K562 (cell line): ENCODE results near the gene PRPSAP1. TPM values are rescaled to one million over a fixed set of nuclear protein-coding genes. Genes with fewer than 3 reads are reported as not detected.

Experiments
- ATAC-seq: fragments of 200-7000 bp; cut with Tn5 transposase; 3 replicates; pipeline ENCODE4 v1.9.1; 2020; ENCODE audit warnings: moderate library complexity
- BruUV-seq: library from RNA; stranded (reverse); fragments of 400-500 nt; replicated peaks from 2 replicates; lab custom pipeline; 2021; lab: Mats Ljungman, UMichigan
- CTCF ChIA-PET: fragments of 300-600 bp; formaldehyde crosslinking; extraction: SDS; loops from one replicate; lab custom pipeline; 2021; ENCODE audit warnings: low intra/inter-chr PET ratio; lab: Yijun Ruan, JAX
- POLR2A ChIA-PET: fragments of 300-600, 350-650 bp; sonication (Branson Sonifier 250); formaldehyde crosslinking; extraction: SDS; loops from one replicate; lab custom pipeline; 2021; ENCODE audit warnings: antibody characterized with exemption, inconsistent platforms; lab: Yijun Ruan, JAX
- DNase-seq, 4 experiments: peaks; one replicate each; pipeline versions ENCODE4 v3.0.0 to v3.0.0-alpha.2; 2011 to 2018; ENCODE audit warnings: low spot score in 3 of 4, mixed read lengths in 3 of 4; ENCODE audit errors: extremely low read depth in 1 of 4
- FAIRE-seq: peaks from 2 replicates; lab custom pipeline; 2011; peaks lifted over from hg19 to GRCh38; lab: Jason Lieb, UNC
- H2AFZ ChIP-seq: 2 replicates; pipeline ENCODE4 v1.6.0; 2011; ENCODE audit warnings: low read depth, low read length, control low read depth, inconsistent platforms
- H3K27ac ChIP-seq: fragments of 200-600 bp; 3 replicates; pipeline ENCODE4 v1.8.0; 2011; ENCODE audit warnings: low read depth, mild to moderate bottlenecking, control low read depth, inconsistent platforms, low read length, moderate library complexity, mixed read lengths; ENCODE audit errors: extremely low read depth
- H3K27me3 ChIP-seq, 2 experiments: fragments of 300-600 bp in 1 of 2; 2 replicates in 1 of 2; 3 replicates in 1 of 2; pipeline versions ENCODE4 v1.6.0 to v1.8.0; 2011; ENCODE audit warnings: inconsistent platforms in 2 of 2, low read length in 2 of 2, mild to moderate bottlenecking in 1 of 2, mixed read lengths in 1 of 2, moderate library complexity in 1 of 2; ENCODE audit not compliant: control insufficient read depth in 2 of 2, insufficient read depth in 2 of 2
- H3K36me3 ChIP-seq: fragments of 300-600 bp; 3 replicates; pipeline ENCODE4 v1.8.0; 2011; ENCODE audit warnings: mild to moderate bottlenecking, low read length, inconsistent platforms; ENCODE audit not compliant: control insufficient read depth, insufficient read depth
- H3K4me1 ChIP-seq, 2 experiments: fragments of 200-600 bp in 1 of 2; replicated peaks in 1 of 2; 2 replicates in 1 of 2; 3 replicates in 1 of 2; pipeline versions ENCODE4 v1.5.1 to v1.8.0; 2011; ENCODE audit warnings: inconsistent platforms in 2 of 2, low read length in 2 of 2, mild to moderate bottlenecking in 1 of 2, mixed read lengths in 1 of 2, moderate library complexity in 1 of 2; ENCODE audit not compliant: control insufficient read depth in 2 of 2, insufficient read depth in 2 of 2
- H3K4me2 ChIP-seq: 2 replicates; pipeline ENCODE4 v1.6.1; 2011; ENCODE audit warnings: low read length, control low read depth, inconsistent platforms, mixed read lengths; ENCODE audit not compliant: insufficient read depth
- H3K4me3 ChIP-seq: fragments of 200-600 bp; sonication (generic), shearing (Covaris generic); 2 replicates; pipeline ENCODE4 v1.5.1; 2016; ENCODE audit warnings: control low read depth, inconsistent platforms
- H3K79me2 ChIP-seq: fragments of 200-600 bp; 3 replicates; pipeline ENCODE4 v1.8.0; 2011; ENCODE audit warnings: low read length, inconsistent platforms; ENCODE audit not compliant: control insufficient read depth, insufficient read depth
- H3K9ac ChIP-seq, 2 experiments: 2 replicates each; pipeline versions ENCODE4 v1.6.0 to v1.6.1; 2011; ENCODE audit warnings: low read depth in 2 of 2, low read length in 2 of 2, control low read depth in 1 of 2, inconsistent platforms in 1 of 2, mild to moderate bottlenecking in 1 of 2, mixed read lengths in 1 of 2; ENCODE audit not compliant: insufficient read depth in 1 of 2
- H3K9me1 ChIP-seq: one replicate; pipeline ENCODE4 v1.6.0; 2011; ENCODE audit warnings: inconsistent platforms, mild to moderate bottlenecking, low read length, moderate library complexity; ENCODE audit not compliant: control insufficient read depth, insufficient read depth
- H3K9me3 ChIP-seq: replicated peaks from 2 replicates; pipeline ENCODE4 v1.5.1; 2011; ENCODE audit warnings: low read depth, low read length, inconsistent platforms; ENCODE audit not compliant: control insufficient read depth, insufficient read depth
- H4K20me1 ChIP-seq: replicated peaks from 2 replicates; pipeline ENCODE4 v1.6.1; 2011; ENCODE audit warnings: low read length, inconsistent platforms, mixed read lengths; ENCODE audit not compliant: control insufficient read depth, insufficient read depth
- CC2D1A ChIP-seq: fragments of 450-650 bp; IDR thresholded peaks from 2 replicates; pipeline ENCODE4 v1.6.1; 2017; ENCODE audit warnings: mild to moderate bottlenecking
- E2F4 ChIP-seq: sonication (generic); formaldehyde crosslinking; IDR thresholded peaks from 2 replicates; pipeline ENCODE4 v1.8.0; 2022; ENCODE audit warnings: mild to moderate bottlenecking, low read depth, missing genetic modification reagents
- EZH2 ChIP-seq: IDR thresholded peaks from 2 replicates; pipeline ENCODE4 v1.6.1; 2012; ENCODE audit warnings: low read depth, mild to moderate bottlenecking, inconsistent platforms, low read length, borderline replicate concordance
- HEY1 ChIP-seq: fragments of 250-450 bp; sonication (Bioruptor Pico); IDR thresholded peaks from 2 replicates; pipeline ENCODE4 v1.5.0; 2020; ENCODE audit warnings: mild to moderate bottlenecking, moderate library complexity, borderline replicate concordance
- ILK ChIP-seq: fragments of 450-650 bp; IDR thresholded peaks from 2 replicates; pipeline ENCODE4 v1.6.1; 2016; ENCODE audit warnings: missing genetic modification characterization, low read depth, mild to moderate bottlenecking, missing compliant biosample characterization, moderate library complexity, borderline replicate concordance
- KDM4B ChIP-seq, 2 experiments: fragments of 450-650 bp in 1 of 2; sonication (generic) in 1 of 2; IDR thresholded peaks; 2 replicates each; pipeline ENCODE4 v1.6.1; 2016 to 2017; ENCODE audit warnings: borderline replicate concordance in 2 of 2, antibody characterized with exemption in 1 of 2, low read depth in 1 of 2, mild to moderate bottlenecking in 1 of 2
- MLLT1 ChIP-seq, 2 experiments: fragments of 450-650 bp; IDR thresholded peaks; 2 replicates each; pipeline ENCODE4 v1.6.1; 2016
- NCOR1 ChIP-seq: fragments of 450-650 bp; IDR thresholded peaks from 2 replicates; pipeline ENCODE4 v1.6.1; 2016; ENCODE audit warnings: mild to moderate bottlenecking, moderate library complexity
- RBM14 ChIP-seq: fragments of 200-400 bp; formaldehyde crosslinking; IDR thresholded peaks from 2 replicates; pipeline ENCODE4 v1.6.1; 2018; ENCODE audit warnings: low read depth, mild to moderate bottlenecking, low read length, moderate library complexity, borderline replicate concordance; ENCODE audit not compliant: insufficient read depth
- SMC3 ChIP-seq: conservative IDR thresholded peaks from 2 replicates; pipeline ENCODE4 v1.6.1; 2011; ENCODE audit warnings: low read depth, low read length, improper control_type of control experiment; ENCODE audit not compliant: insufficient read depth
- SP2 ChIP-seq: IDR thresholded peaks from 2 replicates; pipeline ENCODE4 v1.6.1; 2011; ENCODE audit warnings: mild to moderate bottlenecking, low read depth, low read length, moderate library complexity; ENCODE audit not compliant: poor library complexity, severe bottlenecking; ENCODE audit errors: extremely low read depth
- TBL1XR1 ChIP-seq, 2 experiments: IDR thresholded peaks; 2 replicates each; pipeline ENCODE4 v1.6.1; 2012; ENCODE audit warnings: improper control_type of control experiment in 2 of 2, low read length in 2 of 2, mild to moderate bottlenecking in 1 of 2
- ZFP36 ChIP-seq: fragments of 150-350 bp; IDR thresholded peaks from 2 replicates; pipeline ENCODE4 v1.6.1; 2018; ENCODE audit warnings: low read length, low read depth; ENCODE audit not compliant: partially characterized antibody
- ZNF449 ChIP-seq: fragments of 250-450 bp; sonication (Bioruptor Pico); IDR thresholded peaks from 2 replicates; pipeline ENCODE4 v1.8.0; 2022; ENCODE audit warnings: moderate library complexity, mild to moderate bottlenecking, inconsistent platforms
- ZNF707 ChIP-seq: fragments of 250-450 bp; sonication (Bioruptor Pico); conservative IDR thresholded peaks from 2 replicates; pipeline ENCODE4 v1.8.0; 2022; ENCODE audit warnings: inconsistent platforms, mild to moderate bottlenecking, moderate library complexity
- ZZZ3 ChIP-seq: fragments of 450-650 bp; IDR thresholded peaks from 2 replicates; pipeline ENCODE4 v1.6.1; 2016; ENCODE audit warnings: antibody characterized with exemption, mild to moderate bottlenecking, moderate library complexity
- WGBS: fragments of 100-300 bp; shearing (Covaris generic); methylation state at CpG from one replicate; pipeline ENCODE4 v1.1.6; 2016; ENCODE audit warnings: low coverage, mixed read lengths; ENCODE audit not compliant: insufficient coverage; ENCODE audit errors: missing lambda C conversion rate; 5-methylcytosine and 5-hydroxymethylcytosine counted together
- in situ Hi-C: fragments of 300-500 bp; cut with MboI; formaldehyde crosslinking; loops from 4 replicates; pipeline ENCODE4 v1.15.0; 2018; ENCODE audit warnings: inconsistent platforms, mixed read lengths
- intact Hi-C: fragments of 100-400 bp; cut with micrococcal nuclease; formaldehyde crosslinking; loops from 2 replicates; pipeline ENCODE4 v1.14.2; 2022
- polyA plus RNA-seq, 8 experiments: library from polyadenylated mRNA; depleted of rRNA in 4 of 8; stranded (reverse) in 5 of 8; unstranded in 3 of 8; fragments of >200 nt; fragmentation: Nextera tagmentation in 2 of 8; fragmentation: Illumina TruSeq in 1 of 8; extraction: Ambion mirVana in 2 of 8; extraction: Trizol in 1 of 8; gene quantifications; 2 replicates each; pipeline versions ENCODE4 v1.2.1 to v1.2.3, GENCODE V29; 2011 to 2014; ENCODE audit warnings: inconsistent platforms in 1 of 8, missing spikeins in 1 of 8
- total RNA-seq, 7 experiments: library from RNA; depleted of rRNA in 6 of 7; stranded (reverse); fragments of >200 nt in 6 of 7; fragmentation: Illumina TruSeq in 2 of 7; extraction: Trizol in 2 of 7; gene quantifications; 2 replicates each; pipeline versions ENCODE4 v1.2.1 to v1.2.3, GENCODE V29; 2011 to 2021; ENCODE audit warnings: low replicate concordance in 1 of 7

The PRPSAP1 gene
- total and polyA plus RNA-seq, 9 of the 15 experiments (the other 6 are each of a cell fraction or from before 2014, with no cell fraction given), result 21.9 to 77.1 (median 40.8) TPM

- no peaks in the 10 kb centered on the region for H4K20me1 ChIP-seq
- no peak for DNase-seq
- H3K4me1 ChIP-seq, result no peaks in the 10 kb centered on the region
- no peaks in the 10 kb centered on the region for H3K9me1 ChIP-seq
- intact Hi-C loops (loop anchor here (5.0 kb wide), 2 partner anchors 174 to 284 kb away; no protein-coding TSS in a partner anchor), in situ Hi-C loops (no loop called here)
- H3K9ac ChIP-seq, result no peak overlapping the region
- FAIRE-seq, result no peak
- H3K27me3 ChIP-seq, result no peaks in the 10 kb centered on the region
- H3K79me2 ChIP-seq, result no peaks in the 10 kb centered on the region
- no peak overlapping the region for H2AFZ ChIP-seq
- no peak for TF ChIP-seq SP2
- TF ChIP-seq CC2D1A, result no peak
- TF ChIP-seq ILK (tag), result no peak
- no peak for TF ChIP-seq EZH2
- no peak for TF ChIP-seq ZNF707
- TF ChIP-seq RBM14, result no peak
- no peak for TF ChIP-seq NCOR1
- TF ChIP-seq ZFP36, result no peak
- TF ChIP-seq MLLT1 (IDR thresholded peaks at IDR 0.05), result no peak
- TF ChIP-seq KDM4B (IDR thresholded peaks at IDR 0.05; ENCODE audit: borderline replicate concordance in 2 of 2, low read depth in 1 of 2), result no peak
- no peak for TF ChIP-seq HEY1 (CRISPR knock-in tag)
- TF ChIP-seq TBL1XR1 (IDR thresholded peaks at IDR 0.05; ENCODE audit: low read length in 2 of 2), result no peak
- TF ChIP-seq ZZZ3, result no peak
- no peak for TF ChIP-seq E2F4 (CRISPR knock-in tag)
- no peak for TF ChIP-seq SMC3
- no peak for TF ChIP-seq ZNF449
- H3K4me3 ChIP-seq, result no peak overlapping the region
- ATAC-seq, result no peak
- no peaks in the 10 kb centered on the region for H3K9me3 ChIP-seq
- 0 out of 3 replicates have a peak, but pooled peaks cover 3% of the 10 kb centered on the region for H3K36me3 ChIP-seq
- H3K4me2 ChIP-seq, result no peak overlapping the region
- ChIA-PET POLR2A (no interaction called here), CTCF (no interaction called here)
- no peak overlapping the region for H3K27ac ChIP-seq
- 16% methylated on average over 4 of the region's 4 CpGs for WGBS
- no TSS peak for BruUV-seq
Measured at GRCh38 chr17:76296186-76296585, 57.5 kb downstream of the PRPSAP1 start.
